Progenitor cell of endocrine pancreas (in vitro differentiated cells): ENCODE data around the gene STAU1. TPM values are rescaled to one million over a fixed set of nuclear protein-coding genes. Genes with fewer than 3 reads are reported as not detected.
"Not testable (repeated sequence)": the region's sequence is repeated elsewhere in the genome, so short reads cannot be mapped to it uniquely, and the experiment has no call there.

Experiments
- DNase-seq: peaks from one replicate; pipeline ENCODE4 v3.0.0; 2021; ENCODE audit warnings: low spot score; ENCODE audit not compliant: unreplicated experiment
- H3K27ac Mint-ChIP-seq: 2 replicates; pipeline ENCODE4 v1.8.0; 2021; ENCODE audit warnings: mild to moderate bottlenecking, moderate library complexity, mixed read lengths
- H3K27me3 Mint-ChIP-seq: 2 replicates; pipeline ENCODE4 v1.8.0; 2021; ENCODE audit warnings: mixed read lengths
- H3K36me3 Mint-ChIP-seq: 2 replicates; pipeline ENCODE4 v1.8.0; 2022; ENCODE audit warnings: mixed read lengths; ENCODE audit not compliant: insufficient read depth
- H3K4me1 Mint-ChIP-seq: 2 replicates; pipeline ENCODE4 v1.8.0; 2021; ENCODE audit warnings: low read depth, mixed read lengths
- H3K4me3 Mint-ChIP-seq: 2 replicates; pipeline ENCODE4 v1.8.0; 2021; ENCODE audit warnings: low read depth, mild to moderate bottlenecking, moderate library complexity, mixed read lengths
- H3K9me3 Mint-ChIP-seq: 2 replicates; pipeline ENCODE4 v1.8.0; 2021; ENCODE audit warnings: low read depth, mixed read lengths
- total RNA-seq: library from RNA; stranded (reverse); gene quantifications from 2 replicates; pipeline ENCODE4 v1.2.1, GENCODE V29; 2021
- TF ChIP-seq, protein P1 (sequence below): fragments of 200-600 bp; sonication (generic); IDR thresholded peaks from one replicate; pipeline ENCODE4 v1.5.0; 2021; ENCODE audit warnings: antibody characterized with exemption, mild to moderate bottlenecking; ENCODE audit not compliant: unreplicated experiment

Gene STAU1
- total RNA-seq, 1 donor from 2014 or later = 93.9 TPM

DNA sequence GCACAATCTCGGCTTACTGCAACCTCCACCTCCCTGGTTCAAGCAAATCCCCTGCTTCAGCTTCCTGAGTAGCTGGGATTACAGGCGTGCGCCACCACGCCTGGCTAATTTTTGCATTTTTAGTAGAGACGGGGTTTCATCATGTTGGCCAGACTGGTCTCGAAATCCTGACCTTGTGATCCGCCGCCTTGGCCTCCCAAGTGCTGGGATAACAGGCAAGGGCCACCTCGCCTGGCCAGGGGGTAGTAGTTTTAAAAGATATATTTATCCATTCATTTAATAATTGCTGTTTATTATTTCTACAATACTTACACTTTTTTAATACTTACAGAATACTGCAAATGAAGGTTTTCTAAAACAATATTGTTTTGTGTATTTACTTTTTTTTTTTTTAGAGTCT, 15.6 kb upstream of the STAU1 start:
- TF ChIP-seq, protein P1, sequence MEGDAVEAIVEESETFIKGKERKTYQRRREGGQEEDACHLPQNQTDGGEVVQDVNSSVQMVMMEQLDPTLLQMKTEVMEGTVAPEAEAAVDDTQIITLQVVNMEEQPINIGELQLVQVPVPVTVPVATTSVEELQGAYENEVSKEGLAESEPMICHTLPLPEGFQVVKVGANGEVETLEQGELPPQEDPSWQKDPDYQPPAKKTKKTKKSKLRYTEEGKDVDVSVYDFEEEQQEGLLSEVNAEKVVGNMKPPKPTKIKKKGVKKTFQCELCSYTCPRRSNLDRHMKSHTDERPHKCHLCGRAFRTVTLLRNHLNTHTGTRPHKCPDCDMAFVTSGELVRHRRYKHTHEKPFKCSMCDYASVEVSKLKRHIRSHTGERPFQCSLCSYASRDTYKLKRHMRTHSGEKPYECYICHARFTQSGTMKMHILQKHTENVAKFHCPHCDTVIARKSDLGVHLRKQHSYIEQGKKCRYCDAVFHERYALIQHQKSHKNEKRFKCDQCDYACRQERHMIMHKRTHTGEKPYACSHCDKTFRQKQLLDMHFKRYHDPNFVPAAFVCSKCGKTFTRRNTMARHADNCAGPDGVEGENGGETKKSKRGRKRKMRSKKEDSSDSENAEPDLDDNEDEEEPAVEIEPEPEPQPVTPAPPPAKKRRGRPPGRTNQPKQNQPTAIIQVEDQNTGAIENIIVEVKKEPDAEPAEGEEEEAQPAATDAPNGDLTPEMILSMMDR = no peak
- H3K27me3 Mint-ChIP-seq = no peaks in the 10 kb centered on the region
- H3K4me1 Mint-ChIP-seq = no peaks in the 10 kb centered on the region
- DNase-seq = no peak
- H3K9me3 Mint-ChIP-seq = peaks cover 3% of the 10 kb centered on the region
- no peaks in the 10 kb centered on the region for H3K36me3 Mint-ChIP-seq
- H3K27ac Mint-ChIP-seq = no peak overlapping the region
- H3K4me3 Mint-ChIP-seq = no peak overlapping the region

DNA sequence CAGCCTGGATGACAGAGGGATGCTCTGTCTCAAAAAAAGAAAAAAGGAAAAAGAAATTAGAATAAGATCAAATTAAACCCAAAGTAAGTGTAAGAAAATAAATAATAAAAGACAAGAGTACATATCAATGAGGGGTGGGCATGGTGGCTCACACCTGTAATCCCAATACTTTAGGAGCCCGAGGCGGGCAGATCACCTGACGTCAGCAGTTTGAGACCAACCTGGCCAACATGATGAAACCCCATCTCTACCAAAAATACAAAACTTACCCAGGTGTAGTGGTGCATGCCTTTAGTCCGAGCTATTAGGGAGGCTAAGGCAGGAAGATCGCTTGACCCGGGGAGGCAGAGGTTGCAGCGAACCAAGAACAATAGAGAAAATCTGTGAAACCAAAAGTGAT, 14.9 kb upstream of the STAU1 start:
- TF ChIP-seq, protein P1 = no peak
- Mint-ChIP-seq H3K27me3 (no peaks in the 10 kb centered on the region), H3K27ac (no peak overlapping the region), H3K4me1 (no peaks in the 10 kb centered on the region), H3K4me3 (no peak overlapping the region), H3K9me3 (peaks cover 3% of the 10 kb centered on the region), H3K36me3 (no peaks in the 10 kb centered on the region)
- no peak for DNase-seq

DNA sequence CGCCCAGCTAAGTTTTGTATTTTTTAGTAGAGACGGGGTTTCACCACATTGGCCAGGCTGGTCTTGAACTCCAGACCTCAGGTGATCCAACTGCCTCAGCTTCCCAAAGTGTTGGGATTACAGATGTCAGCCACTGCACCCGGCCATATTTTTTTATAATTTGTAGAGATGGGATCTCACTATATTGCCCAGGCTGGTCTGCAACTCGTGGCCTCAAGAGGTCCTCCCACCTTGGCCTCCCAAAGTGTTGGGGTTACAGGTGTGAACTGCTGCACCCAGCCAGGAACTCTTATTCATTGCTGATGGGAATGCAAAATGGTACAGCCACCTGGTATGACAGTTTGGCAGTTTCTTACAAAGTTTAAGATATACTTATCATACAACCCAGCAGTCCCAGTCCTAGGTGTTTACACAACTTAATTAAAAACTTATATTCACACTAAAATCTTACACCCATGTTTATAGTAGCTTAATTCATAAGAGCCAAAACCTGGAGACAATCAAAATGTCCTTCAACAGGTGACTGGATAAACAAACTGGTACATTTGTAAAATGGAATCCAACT, 11.7 kb upstream of the STAU1 start:
- Mint-ChIP-seq H3K27ac (no peak overlapping the region), H3K4me1 (no peaks in the 10 kb centered on the region), H3K9me3 (peaks cover 3% of the 10 kb centered on the region), H3K4me3 (no peak overlapping the region), H3K36me3 (no peaks in the 10 kb centered on the region), H3K27me3 (no peaks in the 10 kb centered on the region)
- TF ChIP-seq, protein P1 = no peak
- no peak for DNase-seq

DNA sequence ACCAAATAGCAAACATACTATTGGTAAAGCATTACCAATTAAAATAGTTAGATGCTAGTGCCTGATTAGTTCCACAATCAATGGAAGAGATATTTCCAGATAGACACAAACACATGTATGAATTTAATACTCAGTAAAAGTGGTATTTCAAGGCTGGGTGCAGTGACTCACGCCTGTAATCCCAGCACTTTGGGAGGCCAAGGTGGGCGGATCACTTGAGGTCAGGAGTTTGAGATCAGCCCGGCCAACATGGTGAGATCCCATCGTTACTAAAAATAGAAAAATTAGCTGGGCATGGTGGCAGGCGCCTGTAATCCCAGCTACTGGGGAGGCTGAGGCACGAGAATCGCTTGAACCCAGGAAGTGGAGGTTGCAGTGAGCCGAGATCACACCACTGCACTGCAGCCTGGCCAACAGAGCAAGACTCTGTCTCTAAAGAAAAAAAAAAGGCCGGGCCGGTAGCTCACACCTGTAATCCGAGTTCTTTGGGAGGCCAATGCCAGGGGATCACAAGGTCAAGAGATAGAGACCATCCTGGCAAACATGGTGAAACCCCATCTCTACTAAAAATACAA, 4.9 kb upstream of the STAU1 start:
- H3K27ac Mint-ChIP-seq, DNase-seq, H3K27me3 Mint-ChIP-seq, H3K36me3 Mint-ChIP-seq, H3K9me3 Mint-ChIP-seq, H3K4me1 Mint-ChIP-seq, H3K4me3 Mint-ChIP-seq: not testable (repeated sequence)

DNA sequence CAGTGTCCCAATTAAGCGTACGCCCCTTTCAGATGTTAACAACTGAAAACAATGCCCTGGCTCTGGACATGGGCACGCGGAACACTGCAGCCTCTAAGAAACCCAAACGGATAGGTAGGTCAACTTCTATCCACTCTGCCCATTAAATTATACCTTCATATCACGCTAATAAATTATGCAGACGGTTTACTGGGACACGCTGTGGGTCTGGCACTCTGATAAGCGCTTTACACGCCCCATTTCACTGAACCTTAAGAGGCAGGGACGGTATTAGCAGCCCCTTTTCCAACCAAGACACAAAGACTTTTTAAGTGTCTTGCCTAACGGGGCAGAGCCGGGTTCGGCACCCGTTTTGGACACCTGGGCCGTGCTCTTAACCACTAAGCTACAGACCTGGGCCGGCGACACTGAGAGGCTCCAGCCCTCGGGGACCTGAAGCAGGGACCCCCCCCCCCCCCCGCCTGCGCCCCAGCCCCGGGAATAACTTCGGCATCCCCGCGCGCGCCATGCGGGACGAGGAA, 744 bp downstream of the STAU1 start:
- H3K9me3 Mint-ChIP-seq = no peaks in the 10 kb centered on the region
- peak; percentile 24 for DNase-seq
- H3K27me3 Mint-ChIP-seq = no peaks in the 10 kb centered on the region
- peaks cover 3% of the 10 kb centered on the region for H3K36me3 Mint-ChIP-seq
- TF ChIP-seq, protein P1 = no peak
- H3K4me1 Mint-ChIP-seq = peaks cover 29% of the 10 kb centered on the region
- H3K27ac Mint-ChIP-seq = peak overlapping the region; percentile 90
- H3K4me3 Mint-ChIP-seq = peak overlapping the region; percentile 94
